ENCODE data around the gene DMKN. TPM values are rescaled to one million over a fixed set of nuclear protein-coding genes. Genes with fewer than 3 reads are reported as not detected.

Gene DMKN
- total and polyA plus RNA-seq, 2 of the 8 experiments (the other 6 are each of a cell fraction or from before 2014, with no cell fraction given) = 290 to 330 TPM

DNA sequence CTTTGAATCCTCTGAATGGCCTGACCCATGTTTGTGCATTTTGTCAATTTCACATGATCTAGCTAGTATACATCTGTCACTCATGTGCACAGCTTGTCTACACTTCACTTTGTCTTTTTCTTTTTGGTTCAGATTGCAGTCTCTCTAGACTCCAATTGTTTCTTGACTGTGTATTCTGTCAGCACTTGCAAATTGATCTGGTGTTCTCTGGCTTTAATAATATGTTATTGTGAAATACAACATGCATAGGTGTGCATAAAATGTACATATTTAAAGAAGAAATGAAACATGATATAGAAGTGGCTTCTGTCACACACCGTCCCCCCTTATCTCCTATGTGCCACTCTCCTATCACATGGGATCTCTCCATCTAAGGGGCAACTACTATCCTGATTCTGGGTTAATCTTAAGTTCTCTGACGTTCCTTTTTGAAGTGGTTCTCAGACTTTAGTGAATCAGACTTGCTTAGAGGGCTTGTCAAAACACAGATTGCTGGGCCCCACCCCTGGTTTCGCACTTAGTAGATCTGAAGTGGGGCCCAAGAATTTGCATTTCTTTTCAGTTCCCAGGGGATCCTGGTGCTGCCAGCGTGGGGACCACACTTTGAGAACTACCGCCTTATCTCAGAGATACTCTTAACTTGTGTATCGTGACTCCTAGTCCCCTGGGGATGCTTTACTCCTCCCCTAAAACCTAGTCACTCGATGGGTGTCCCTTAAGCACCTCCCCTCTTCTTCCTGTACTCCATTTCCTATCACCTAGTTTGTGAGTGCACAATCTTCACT, 29.0 kb downstream of the DMKN start:
- no peaks in the 10 kb centered on the region; the same call in 1 of the 2 replicates for H3K23me2 ChIP-seq (ENCODE audit: low read depth, low read length)
- H3K27me3 ChIP-seq (replicated peaks in 1 of 4; ENCODE audit: control insufficient read depth in 3 of 4, extremely low read depth in 1 of 4, insufficient read depth in 3 of 4, low read length in 3 of 4) = no peaks in the 10 kb centered on the region; a peak in 1 of 7 replicates
- no peak overlapping the region for H2BK120ac ChIP-seq (replicated peaks; ENCODE audit: low read depth, low read length)
- POLR2A ChIA-PET (ENCODE audit: partially characterized antibody) = no interaction called here
- H3K56ac ChIP-seq (replicated peaks; ENCODE audit: insufficient read length, low read depth, low read length) = no peak overlapping the region
- no peaks in the 10 kb centered on the region for H3K9me3 ChIP-seq (ENCODE audit: insufficient read depth in 2 of 2, low read depth in 1 of 2, low read length in 1 of 2)
- H4K5ac ChIP-seq (ENCODE audit: insufficient read length, low read depth, low read length) = no peak overlapping the region
- no peak overlapping the region for H3K23ac ChIP-seq (ENCODE audit: insufficient read length)
- H3K79me1 ChIP-seq (ENCODE audit: low read depth, low read length) = no peaks in the 10 kb centered on the region
- CTCF ChIA-PET (ENCODE audit: partially characterized antibody) = interaction anchor here (0.7 to 3.7 kb wide), 3 partner anchors 11 to 118 kb away, joined by 3 to 24 read pairs (median 3); no protein-coding TSS in a partner anchor
- H2BK5ac ChIP-seq (ENCODE audit: low read depth, low read length) = no peak overlapping the region
- H3K14ac ChIP-seq (ENCODE audit: insufficient read length) = no peak overlapping the region
- H3K79me2 ChIP-seq (ENCODE audit: control insufficient read depth in 1 of 2, insufficient read depth in 2 of 2, low read length in 2 of 2) = no peaks in the 10 kb centered on the region
- no peak overlapping the region for H4K91ac ChIP-seq (replicated peaks; ENCODE audit: insufficient read length, low read length)
- FAIRE-seq = no peak
- H3K27ac ChIP-seq (ENCODE audit: low read depth, low read length) = no peak overlapping the region
- no peak overlapping the region for H4K8ac ChIP-seq (ENCODE audit: extremely low read depth, insufficient read depth, low read length)
- 78% methylated on average over 7 of the region's 7 CpGs; no CpG with 5 or more reads in 1 of the 2 experiments for WGBS, 2 experiments (ENCODE audit: extremely low coverage in 1 of 2, insufficient coverage in 1 of 2, insufficient read length in 1 of 2, insufficient replicate concordance in 2 of 2, low coverage in 1 of 2, low lambda C conversion rate in 2 of 2, missing lambda C conversion rate in 1 of 2)
- H3K9ac ChIP-seq (replicated peaks in 1 of 4; ENCODE audit: extremely low read depth in 1 of 4, low read depth in 3 of 4, low read length in 3 of 4) = no peak overlapping the region
- no peak overlapping the region for H3K4ac ChIP-seq (replicated peaks; ENCODE audit: insufficient read length, low read depth, low read length)
- no peak overlapping the region for H2BK12ac ChIP-seq (ENCODE audit: low read depth, low read length)
- no peak overlapping the region for H3K4me3 ChIP-seq (ENCODE audit: extremely low read depth in 1 of 4, insufficient read depth in 2 of 4, low read depth in 3 of 4, low read length in 4 of 4)
- H2AFZ ChIP-seq (ENCODE audit: low read length) = no peak overlapping the region
- no peak for DNase-seq (ENCODE audit: low read depth in 1 of 2, low spot score in 2 of 2)
- H3K4me1 ChIP-seq (replicated peaks in 1 of 4; ENCODE audit: control insufficient read depth in 3 of 4, insufficient read depth in 4 of 4, low read length in 3 of 4) = no peaks in the 10 kb centered on the region
- H3K36me3 ChIP-seq (ENCODE audit: control insufficient read depth in 2 of 4, insufficient read depth in 4 of 4, low read length in 3 of 4) = no peaks in the 10 kb centered on the region
- no peak overlapping the region for H2BK15ac ChIP-seq (ENCODE audit: low read length)
- H2AK5ac ChIP-seq (ENCODE audit: low read depth, low read length) = no peak overlapping the region
- H3K4me2 ChIP-seq (ENCODE audit: insufficient read depth in 1 of 2, low read depth in 2 of 2, low read length in 2 of 2) = no peak overlapping the region
- H2BK20ac ChIP-seq (ENCODE audit: low read length) = no peak overlapping the region
- no peak overlapping the region for H3K18ac ChIP-seq (ENCODE audit: extremely low read depth, low read length)
- no peaks in the 10 kb centered on the region for H4K20me1 ChIP-seq (replicated peaks in 1 of 2; ENCODE audit: control insufficient read depth in 1 of 2, insufficient read depth in 2 of 2, low read length in 2 of 2)
- TF ChIP-seq, protein P1, sequence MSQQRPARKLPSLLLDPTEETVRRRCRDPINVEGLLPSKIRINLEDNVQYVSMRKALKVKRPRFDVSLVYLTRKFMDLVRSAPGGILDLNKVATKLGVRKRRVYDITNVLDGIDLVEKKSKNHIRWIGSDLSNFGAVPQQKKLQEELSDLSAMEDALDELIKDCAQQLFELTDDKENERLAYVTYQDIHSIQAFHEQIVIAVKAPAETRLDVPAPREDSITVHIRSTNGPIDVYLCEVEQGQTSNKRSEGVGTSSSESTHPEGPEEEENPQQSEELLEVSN (IDR thresholded peaks at IDR 0.05) = no peak
- TF ChIP-seq MAFK (IDR thresholded peaks at IDR 0.05; ENCODE audit: low read depth, low read length) (no peak), JUN (IDR thresholded peaks at IDR 0.05; ENCODE audit: low read depth, low read length) (no peak), CTBP2 (IDR thresholded peaks at IDR 0.05; ENCODE audit: borderline replicate concordance, insufficient read depth, insufficient read length, low read length) (no peak), HDAC2 (IDR thresholded peaks at IDR 0.05; ENCODE audit: borderline replicate concordance in 1 of 2, low read depth in 2 of 2, low read length in 2 of 2) (no peak), KDM4A (IDR thresholded peaks at IDR 0.05; ENCODE audit: low read depth, low read length, severe bottlenecking) (no peak), CHD2 (IDR thresholded peaks at IDR 0.05; ENCODE audit: low read length) (no peak), SP1 (IDR thresholded peaks at IDR 0.05; ENCODE audit: low read depth, low read length) (no peak), TBP (IDR thresholded peaks at IDR 0.05; ENCODE audit: low read depth, low read length) (no peak)
- TF ChIP-seq, protein P2, sequence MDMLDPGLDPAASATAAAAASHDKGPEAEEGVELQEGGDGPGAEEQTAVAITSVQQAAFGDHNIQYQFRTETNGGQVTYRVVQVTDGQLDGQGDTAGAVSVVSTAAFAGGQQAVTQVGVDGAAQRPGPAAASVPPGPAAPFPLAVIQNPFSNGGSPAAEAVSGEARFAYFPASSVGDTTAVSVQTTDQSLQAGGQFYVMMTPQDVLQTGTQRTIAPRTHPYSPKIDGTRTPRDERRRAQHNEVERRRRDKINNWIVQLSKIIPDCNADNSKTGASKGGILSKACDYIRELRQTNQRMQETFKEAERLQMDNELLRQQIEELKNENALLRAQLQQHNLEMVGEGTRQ (IDR thresholded peaks at IDR 0.05; ENCODE audit: low read length) = no peak

Data from H1 (cell line).